Measurements from ENCODE around the gene LRRC63.
"Not testable (repeated sequence)": the region's sequence is repeated elsewhere in the genome, so short reads cannot be mapped to it uniquely, and the experiment has no call there.

The LRRC63 gene

DNA sequence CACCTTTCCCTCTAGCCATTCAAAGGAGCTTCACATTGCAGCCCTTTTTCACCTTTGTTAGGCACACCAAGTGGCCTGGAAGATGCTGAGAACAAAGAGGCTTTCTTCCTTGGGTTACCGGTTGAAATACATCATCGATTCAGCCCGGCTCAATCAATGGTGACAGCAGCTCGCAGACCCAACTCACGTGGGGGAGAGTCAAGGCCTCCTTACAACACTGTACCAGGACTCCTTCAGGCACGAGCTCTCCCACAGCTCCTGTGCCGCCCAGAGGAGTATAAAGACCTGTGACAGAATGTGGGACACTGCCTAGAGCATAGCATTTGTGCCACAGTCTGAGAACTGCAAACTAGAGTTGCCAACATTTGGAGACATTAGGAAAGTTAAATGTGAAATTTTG lies 3.9 kb upstream of the LRRC63 start:
- Histone ChIP-seq H3K9me3 (replicated peaks; ENCODE audit: low read length) (no peaks in the 10 kb centered on the region), H3K27me3 (ENCODE audit: control insufficient read depth, insufficient read depth, low read length) (peaks cover 6% of the 10 kb centered on the region)

DNA sequence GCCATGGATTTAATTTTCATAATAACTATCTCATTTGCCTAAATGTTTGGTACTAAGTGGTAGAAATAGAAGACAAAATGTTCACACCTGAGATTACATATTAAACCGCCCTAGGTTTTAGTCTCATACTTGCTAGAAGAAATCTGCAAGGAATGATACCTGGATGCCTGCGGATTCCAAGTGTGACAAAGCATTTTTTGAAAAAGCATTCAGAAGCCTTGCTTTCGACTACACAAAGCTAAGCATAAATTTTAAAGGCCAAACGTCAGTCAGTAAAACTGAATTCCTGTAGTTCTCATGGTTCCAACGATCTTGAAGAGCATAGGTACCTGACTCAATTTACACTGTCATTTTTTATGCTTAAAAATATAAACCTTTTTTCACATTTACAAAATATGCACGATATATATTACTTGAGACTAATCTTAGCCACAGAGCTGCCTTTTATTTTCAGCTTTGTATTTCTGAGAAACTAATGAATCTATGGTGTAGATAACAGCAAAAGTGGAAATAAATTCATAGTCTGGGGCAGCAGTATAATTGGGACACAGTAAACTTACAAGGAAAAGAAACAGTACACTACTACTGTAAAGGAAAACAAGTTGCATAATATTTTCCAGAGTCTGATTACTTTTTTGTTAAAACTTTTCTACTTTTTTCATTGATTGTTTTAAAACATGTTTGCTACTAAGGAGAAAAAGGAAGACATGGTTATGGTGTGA lies 1.2 kb upstream of the LRRC63 start:
- no peak overlapping the region for H3K4me3 ChIP-seq (ENCODE audit: low read length)
- no peak overlapping the region for H3K9ac ChIP-seq (ENCODE audit: low read depth, low read length)

More for the DNA sequence above, 3.9 kb upstream of the LRRC63 start:
- H3K4me3 ChIP-seq (ENCODE audit: low read length) = no peak overlapping the region
- no peak overlapping the region for H3K9ac ChIP-seq (ENCODE audit: low read depth, low read length)
- H3K4me1 ChIP-seq (ENCODE audit: control insufficient read depth, insufficient read depth, low read length) = peaks cover 11% of the 10 kb centered on the region
- no peak overlapping the region for H3K4me2 ChIP-seq (ENCODE audit: low read length)
- H3K36me3 ChIP-seq (ENCODE audit: insufficient read depth, low read length) = no peaks in the 10 kb centered on the region

DNA sequence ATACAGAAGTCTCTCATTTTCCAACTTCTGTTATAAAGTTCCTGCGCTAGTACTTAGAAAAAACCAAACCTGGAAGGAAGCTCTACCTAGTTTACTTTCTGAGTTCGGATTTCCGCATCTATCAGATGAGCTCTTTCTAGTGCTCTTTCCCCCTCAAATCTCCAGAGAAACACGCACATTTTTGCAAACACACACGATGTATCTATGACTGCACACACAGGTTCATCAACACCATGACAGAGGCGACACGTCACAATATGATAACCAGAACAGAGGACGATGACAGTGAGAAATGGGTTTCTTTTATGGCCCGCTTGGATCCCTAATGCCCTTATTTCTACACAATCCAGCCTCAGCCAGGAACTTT lies 629 bp upstream of the LRRC63 start:
- peak overlapping the region; percentile 76 for H3K4me3 ChIP-seq (ENCODE audit: low read length)
- no peaks in the 10 kb centered on the region for H3K36me3 ChIP-seq (ENCODE audit: insufficient read depth, low read length)
- peak overlapping the region; percentile 37 for H3K9ac ChIP-seq (ENCODE audit: low read depth, low read length)
- H3K4me2 ChIP-seq (ENCODE audit: low read length) = peak overlapping the region; percentile 94
- no peaks in the 10 kb centered on the region for H3K9me3 ChIP-seq (replicated peaks; ENCODE audit: low read length)
- peaks cover 6% of the 10 kb centered on the region for H3K27me3 ChIP-seq (ENCODE audit: control insufficient read depth, insufficient read depth, low read length)
- peaks cover 11% of the 10 kb centered on the region for H3K4me1 ChIP-seq (ENCODE audit: control insufficient read depth, insufficient read depth, low read length)

More for the DNA sequence above, 1.2 kb upstream of the LRRC63 start:
- Histone ChIP-seq H3K4me2 (ENCODE audit: low read length) (peak overlapping the region; percentile 94), H3K36me3 (ENCODE audit: insufficient read depth, low read length) (no peaks in the 10 kb centered on the region), H3K27me3 (ENCODE audit: control insufficient read depth, insufficient read depth, low read length) (peaks cover 6% of the 10 kb centered on the region), H3K9me3 (replicated peaks; ENCODE audit: low read length) (no peaks in the 10 kb centered on the region), H3K4me1 (ENCODE audit: control insufficient read depth, insufficient read depth, low read length) (peaks cover 11% of the 10 kb centered on the region)

DNA sequence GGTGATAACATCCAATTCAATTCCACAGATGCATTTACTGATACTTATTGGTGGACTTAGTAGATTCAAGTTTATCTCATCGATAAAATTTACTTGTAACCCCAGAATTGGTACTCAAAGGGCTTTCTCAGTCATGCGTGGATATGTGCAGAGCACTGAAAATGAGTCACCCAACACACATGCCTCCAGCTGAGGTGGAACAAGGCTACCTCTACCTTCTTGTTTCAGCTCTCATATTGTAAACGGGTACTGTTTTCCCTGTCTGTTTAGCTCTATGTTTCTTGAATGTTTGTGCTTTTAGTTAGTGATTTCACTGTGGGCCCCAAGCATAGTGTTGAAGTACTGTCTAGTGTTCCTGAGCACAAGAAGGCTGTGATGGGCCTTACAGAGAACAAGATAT lies 1.5 kb downstream of the LRRC63 start:
- H3K4me1 ChIP-seq (ENCODE audit: control insufficient read depth, insufficient read depth, low read length) = peaks cover 11% of the 10 kb centered on the region
- H3K4me2 ChIP-seq (ENCODE audit: low read length) = no peak overlapping the region
- H3K9me3 ChIP-seq (replicated peaks; ENCODE audit: low read length) = no peaks in the 10 kb centered on the region
- no peak overlapping the region for H3K9ac ChIP-seq (ENCODE audit: low read depth, low read length)
- no peaks in the 10 kb centered on the region for H3K36me3 ChIP-seq (ENCODE audit: insufficient read depth, low read length)
- H3K27me3 ChIP-seq (ENCODE audit: control insufficient read depth, insufficient read depth, low read length) = no peaks in the 10 kb centered on the region
- no peak overlapping the region for H3K4me3 ChIP-seq (ENCODE audit: low read length)

DNA sequence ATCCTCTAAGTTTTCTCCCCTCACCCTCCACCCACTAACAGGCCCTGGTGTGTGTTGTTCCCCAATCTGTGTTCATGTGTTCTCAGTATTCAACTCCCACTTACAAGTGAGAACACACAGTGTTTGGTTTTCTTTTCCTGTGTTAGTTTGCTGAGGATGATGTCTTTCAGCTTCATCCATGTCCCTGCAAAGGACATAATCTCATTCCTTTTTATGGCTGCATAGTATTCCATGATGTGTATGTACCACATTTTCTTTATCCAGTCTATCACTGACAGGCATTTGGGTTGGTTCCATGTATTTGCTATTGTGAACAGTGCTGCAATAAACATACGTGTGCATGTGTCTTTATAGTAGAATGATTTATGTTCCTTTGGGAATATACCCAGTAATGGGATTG lies 3.0 kb downstream of the LRRC63 start:
- H3K27me3 ChIP-seq (ENCODE audit: control insufficient read depth, insufficient read depth, low read length); H3K4me2 ChIP-seq (ENCODE audit: low read length); H3K9ac ChIP-seq (ENCODE audit: low read depth, low read length); H3K36me3 ChIP-seq (ENCODE audit: insufficient read depth, low read length); H3K4me3 ChIP-seq (ENCODE audit: low read length); H3K9me3 ChIP-seq (replicated peaks; ENCODE audit: low read length): not testable (repeated sequence)
- peaks cover 11% of the 10 kb centered on the region for H3K4me1 ChIP-seq (ENCODE audit: control insufficient read depth, insufficient read depth, low read length)

DNA sequence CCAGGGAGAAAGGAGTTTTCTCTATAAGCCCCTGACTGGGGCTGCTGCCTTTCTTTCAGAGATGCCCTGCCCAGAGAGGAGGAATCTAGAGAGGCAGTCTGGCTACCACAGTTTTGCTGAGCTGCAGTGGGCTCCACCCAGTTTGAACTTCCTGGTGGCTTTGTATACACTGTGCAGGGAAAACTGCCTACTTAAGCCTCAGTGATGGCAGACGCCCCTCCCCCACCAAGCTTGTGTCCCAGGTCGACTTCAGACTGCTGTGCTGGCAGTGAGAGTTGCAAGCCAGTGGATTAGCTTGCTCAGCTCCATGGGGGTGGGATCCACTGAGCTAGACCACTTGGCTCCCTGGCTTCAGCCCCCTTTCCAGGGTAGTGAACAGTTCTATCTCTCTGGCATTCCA lies 8.5 kb downstream of the LRRC63 start:
- H3K9me3 ChIP-seq (replicated peaks; ENCODE audit: low read length); H3K27me3 ChIP-seq (ENCODE audit: control insufficient read depth, insufficient read depth, low read length); H3K36me3 ChIP-seq (ENCODE audit: insufficient read depth, low read length); H3K4me2 ChIP-seq (ENCODE audit: low read length); H3K9ac ChIP-seq (ENCODE audit: low read depth, low read length); H3K4me3 ChIP-seq (ENCODE audit: low read length); H3K4me1 ChIP-seq (ENCODE audit: control insufficient read depth, insufficient read depth, low read length): not testable (repeated sequence)

DNA sequence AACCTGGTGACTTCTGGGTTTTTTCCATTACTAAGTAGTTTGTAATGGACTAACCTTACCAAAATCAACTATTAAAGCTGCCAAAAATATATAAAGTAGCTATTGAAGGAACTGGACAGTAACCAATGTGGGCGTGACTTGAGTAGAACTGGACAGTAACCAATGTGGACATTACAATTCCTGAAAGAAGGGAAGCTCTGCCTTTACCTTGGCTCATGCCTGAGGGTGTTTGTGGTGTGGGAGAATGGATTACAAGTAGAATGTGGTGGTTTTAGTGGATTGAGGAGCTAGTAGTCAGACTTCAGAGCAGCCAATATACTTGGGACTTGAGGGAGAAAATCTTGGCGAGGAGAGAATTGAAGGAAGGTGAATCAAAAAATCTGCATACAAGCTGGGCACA lies 17.5 kb downstream of the LRRC63 start:
- peaks cover 3% of the 10 kb centered on the region for H3K9me3 ChIP-seq (replicated peaks; ENCODE audit: low read length)
- H3K9ac ChIP-seq (ENCODE audit: low read depth, low read length) = no peak overlapping the region
- no peaks in the 10 kb centered on the region for H3K36me3 ChIP-seq (ENCODE audit: insufficient read depth, low read length)
- no peak overlapping the region for H3K4me2 ChIP-seq (ENCODE audit: low read length)
- no peaks in the 10 kb centered on the region for H3K4me1 ChIP-seq (ENCODE audit: control insufficient read depth, insufficient read depth, low read length)
- no peak overlapping the region for H3K4me3 ChIP-seq (ENCODE audit: low read length)
- no peaks in the 10 kb centered on the region for H3K27me3 ChIP-seq (ENCODE audit: control insufficient read depth, insufficient read depth, low read length)

DNA sequence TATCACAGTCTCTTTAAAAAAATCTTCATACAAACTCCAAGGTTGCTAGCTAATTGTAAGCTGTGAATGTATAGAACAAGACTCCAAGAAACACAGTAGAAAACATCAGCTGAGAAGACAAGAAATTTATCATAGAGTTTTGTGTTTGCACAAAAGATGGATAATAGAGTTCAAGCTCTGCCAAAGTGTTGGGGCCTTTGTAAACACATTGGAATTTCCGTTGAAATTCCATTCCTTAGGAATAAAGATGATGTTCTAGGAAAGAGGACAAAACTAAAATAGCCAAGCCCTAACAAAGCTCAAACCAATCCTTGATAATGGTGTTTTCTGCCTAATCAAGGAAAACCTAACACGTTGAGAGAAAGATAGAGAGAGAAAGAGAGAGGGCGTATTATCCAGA lies 20.6 kb downstream of the LRRC63 start:
- no peak overlapping the region for H3K4me2 ChIP-seq (ENCODE audit: low read length)
- H3K9me3 ChIP-seq (replicated peaks; ENCODE audit: low read length) = peaks cover 3% of the 10 kb centered on the region
- H3K4me3 ChIP-seq (ENCODE audit: low read length) = no peak overlapping the region
- no peak overlapping the region for H3K9ac ChIP-seq (ENCODE audit: low read depth, low read length)
- no peaks in the 10 kb centered on the region for H3K27me3 ChIP-seq (ENCODE audit: control insufficient read depth, insufficient read depth, low read length)
- no peaks in the 10 kb centered on the region for H3K4me1 ChIP-seq (ENCODE audit: control insufficient read depth, insufficient read depth, low read length)
- H3K36me3 ChIP-seq (ENCODE audit: insufficient read depth, low read length) = no peaks in the 10 kb centered on the region

DNA sequence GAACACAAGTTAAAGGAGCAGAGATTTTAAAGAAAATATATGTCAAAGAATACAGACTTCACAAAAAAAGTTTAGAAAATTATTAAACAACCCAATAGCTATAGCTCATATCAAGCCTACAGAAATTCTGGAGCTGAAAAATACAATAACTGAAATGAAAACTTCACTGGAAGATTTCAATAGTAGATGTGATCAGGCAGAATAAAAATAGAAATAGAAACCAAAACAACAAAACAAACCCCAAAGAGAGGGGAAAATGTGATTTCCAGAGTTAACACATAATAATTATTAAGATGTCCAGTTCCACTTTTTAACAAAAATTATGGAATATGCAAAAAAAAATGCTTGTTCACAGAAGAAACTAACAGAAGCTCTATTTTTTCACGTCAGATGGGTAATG lies 23.6 kb downstream of the LRRC63 start:
- Histone ChIP-seq H3K27me3 (ENCODE audit: control insufficient read depth, insufficient read depth, low read length) (no peaks in the 10 kb centered on the region), H3K4me2 (ENCODE audit: low read length) (no peak overlapping the region), H3K9ac (ENCODE audit: low read depth, low read length) (no peak overlapping the region), H3K9me3 (replicated peaks; ENCODE audit: low read length) (peaks cover 3% of the 10 kb centered on the region), H3K4me3 (ENCODE audit: low read length) (no peak overlapping the region), H3K36me3 (ENCODE audit: insufficient read depth, low read length) (no peaks in the 10 kb centered on the region), H3K4me1 (ENCODE audit: control insufficient read depth, insufficient read depth, low read length) (no peaks in the 10 kb centered on the region)

DNA sequence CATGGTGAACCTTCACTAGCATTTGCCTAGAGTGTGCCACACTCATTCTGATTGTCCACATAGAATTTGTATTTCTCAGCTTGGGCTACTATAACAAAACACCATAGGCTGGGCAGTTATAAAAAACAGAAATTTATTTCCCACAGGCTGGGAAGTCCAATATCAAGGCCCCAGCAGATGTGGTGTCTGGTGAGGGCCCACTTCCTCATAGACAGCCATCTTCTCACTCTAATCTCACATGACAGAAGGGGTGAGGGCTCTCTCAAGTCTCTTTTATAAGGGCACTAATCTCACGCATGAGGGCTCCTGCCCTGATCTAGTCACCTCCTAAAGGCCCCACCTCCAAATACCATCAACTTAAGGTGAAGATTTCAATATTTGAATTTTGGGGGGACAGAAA lies 53.6 kb downstream of the LRRC63 start:
- Histone ChIP-seq H3K4me1 (ENCODE audit: control insufficient read depth, insufficient read depth, low read length) (no peaks in the 10 kb centered on the region), H3K27me3 (ENCODE audit: control insufficient read depth, insufficient read depth, low read length) (peaks cover 3% of the 10 kb centered on the region), H3K4me2 (ENCODE audit: low read length) (no peak overlapping the region), H3K9me3 (replicated peaks; ENCODE audit: low read length) (no peaks in the 10 kb centered on the region), H3K4me3 (ENCODE audit: low read length) (no peak overlapping the region), H3K36me3 (ENCODE audit: insufficient read depth, low read length) (no peaks in the 10 kb centered on the region), H3K9ac (ENCODE audit: low read depth, low read length) (no peak overlapping the region)

DNA sequence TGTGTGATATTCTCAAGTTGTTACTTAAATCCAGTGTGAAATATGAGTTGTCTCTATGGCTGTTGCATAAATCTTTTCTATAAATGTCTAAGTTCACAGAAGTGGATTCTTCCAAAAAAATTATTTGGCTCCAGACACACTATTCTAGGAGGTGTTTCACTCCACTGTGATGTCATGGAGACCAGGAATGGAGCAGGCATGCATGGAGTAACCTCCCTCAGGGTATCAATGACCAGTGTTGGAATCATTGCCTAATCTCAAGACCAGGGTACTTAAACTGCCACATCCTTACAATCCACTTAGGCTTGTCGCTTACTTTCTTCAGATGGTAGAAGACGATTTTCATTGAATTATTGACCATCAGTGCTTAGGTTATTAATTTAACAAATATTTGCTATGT lies 55.4 kb downstream of the LRRC63 start:
- Histone ChIP-seq H3K4me2 (ENCODE audit: low read length) (no peak overlapping the region), H3K9me3 (replicated peaks; ENCODE audit: low read length) (no peaks in the 10 kb centered on the region), H3K4me3 (ENCODE audit: low read length) (no peak overlapping the region), H3K9ac (ENCODE audit: low read depth, low read length) (no peak overlapping the region), H3K36me3 (ENCODE audit: insufficient read depth, low read length) (no peaks in the 10 kb centered on the region), H3K27me3 (ENCODE audit: control insufficient read depth, insufficient read depth, low read length) (no peaks in the 10 kb centered on the region), H3K4me1 (ENCODE audit: control insufficient read depth, insufficient read depth, low read length) (no peaks in the 10 kb centered on the region)

DNA sequence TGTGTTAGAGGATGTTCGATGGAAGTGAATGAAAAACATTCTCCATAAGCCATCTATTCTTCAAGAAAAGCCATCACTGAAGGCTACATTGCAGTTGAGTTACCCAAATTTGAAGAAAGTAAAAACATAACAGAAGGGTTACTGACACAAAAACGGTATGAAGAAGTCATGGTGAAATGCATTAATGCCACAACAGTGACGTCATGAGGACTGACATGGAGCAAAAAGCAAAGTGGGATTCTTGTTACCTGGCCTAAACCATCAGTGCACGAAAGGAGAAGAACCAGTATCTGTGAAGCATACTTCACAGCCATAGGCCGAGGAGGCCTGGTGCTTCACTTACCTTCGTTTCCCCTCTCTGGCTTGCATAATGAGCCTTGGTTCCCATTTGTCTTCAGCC lies 58.7 kb downstream of the LRRC63 start:
- no peaks in the 10 kb centered on the region for H3K36me3 ChIP-seq (ENCODE audit: insufficient read depth, low read length)
- H3K27me3 ChIP-seq (ENCODE audit: control insufficient read depth, insufficient read depth, low read length) = no peaks in the 10 kb centered on the region
- H3K4me3 ChIP-seq (ENCODE audit: low read length) = no peak overlapping the region
- no peaks in the 10 kb centered on the region for H3K9me3 ChIP-seq (replicated peaks; ENCODE audit: low read length)
- no peak overlapping the region for H3K4me2 ChIP-seq (ENCODE audit: low read length)
- no peak overlapping the region for H3K9ac ChIP-seq (ENCODE audit: low read depth, low read length)
- no peaks in the 10 kb centered on the region for H3K4me1 ChIP-seq (ENCODE audit: control insufficient read depth, insufficient read depth, low read length)
